Measurements from ENCODE around the gene HTR2A. TPM values are rescaled to one million over a fixed set of nuclear protein-coding genes. Genes with fewer than 3 reads are reported as not detected.

HTR2A gene
- total RNA-seq, 1 donor from 2014 or later: 0.19 TPM

DNA sequence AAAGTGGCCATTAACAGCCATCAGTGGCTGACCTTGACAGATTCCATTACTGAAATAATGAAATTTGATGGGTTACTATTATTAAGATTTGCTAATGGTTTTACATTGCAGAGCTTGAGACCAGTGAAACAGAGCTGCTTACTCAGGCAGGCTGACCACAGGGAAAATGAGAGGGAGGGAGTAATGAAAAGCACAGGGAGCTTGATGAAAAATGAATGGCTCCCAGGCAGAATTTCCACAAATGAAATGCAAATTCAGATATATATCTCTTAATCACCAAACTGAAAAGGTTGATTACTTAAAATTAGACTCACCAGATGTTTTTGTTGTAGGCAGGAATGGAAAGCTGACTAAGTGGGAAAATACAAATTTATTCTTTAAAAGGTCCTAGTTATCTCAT is 36.1 kb downstream of the HTR2A start:
- no peak for DNase-seq (ENCODE audit: low spot score)
- Histone ChIP-seq H3K4me3 (no peak overlapping the region), H3K9ac (no peak overlapping the region), H3K9me3 (ENCODE audit: low read depth) (no peaks in the 10 kb centered on the region), H2AFZ (replicated peaks) (no peak overlapping the region), H3K27me3 (no peaks in the 10 kb centered on the region), H3K27ac (no peak overlapping the region), H3F3A (ENCODE audit: low read depth) (no peaks in the 10 kb centered on the region), H3K79me2 (ENCODE audit: low read depth) (no peaks in the 10 kb centered on the region), H4K20me1 (ENCODE audit: low read depth) (no peaks in the 10 kb centered on the region), H3K4me1 (no peaks in the 10 kb centered on the region), H3K36me3 (no peaks in the 10 kb centered on the region), H3K4me2 (no peak overlapping the region)
- H3K9me3 Mint-ChIP-seq: no peaks in the 10 kb centered on the region
- no peaks in the 10 kb centered on the region for H3K36me3 Mint-ChIP-seq
- no peak overlapping the region for H3K27ac Mint-ChIP-seq
- no peak overlapping the region for H3K4me3 Mint-ChIP-seq
- no peaks in the 10 kb centered on the region for H3K4me1 Mint-ChIP-seq
- peaks cover 8% of the 10 kb centered on the region for H3K27me3 Mint-ChIP-seq (ENCODE audit: insufficient read depth, low read depth)
- TF ChIP-seq EZH2 (IDR thresholded peaks at IDR 0.05) (no peak), EZH2phosphoT487 (IDR thresholded peaks at IDR 0.05) (no peak)
- TF ChIP-seq, protein P1, sequence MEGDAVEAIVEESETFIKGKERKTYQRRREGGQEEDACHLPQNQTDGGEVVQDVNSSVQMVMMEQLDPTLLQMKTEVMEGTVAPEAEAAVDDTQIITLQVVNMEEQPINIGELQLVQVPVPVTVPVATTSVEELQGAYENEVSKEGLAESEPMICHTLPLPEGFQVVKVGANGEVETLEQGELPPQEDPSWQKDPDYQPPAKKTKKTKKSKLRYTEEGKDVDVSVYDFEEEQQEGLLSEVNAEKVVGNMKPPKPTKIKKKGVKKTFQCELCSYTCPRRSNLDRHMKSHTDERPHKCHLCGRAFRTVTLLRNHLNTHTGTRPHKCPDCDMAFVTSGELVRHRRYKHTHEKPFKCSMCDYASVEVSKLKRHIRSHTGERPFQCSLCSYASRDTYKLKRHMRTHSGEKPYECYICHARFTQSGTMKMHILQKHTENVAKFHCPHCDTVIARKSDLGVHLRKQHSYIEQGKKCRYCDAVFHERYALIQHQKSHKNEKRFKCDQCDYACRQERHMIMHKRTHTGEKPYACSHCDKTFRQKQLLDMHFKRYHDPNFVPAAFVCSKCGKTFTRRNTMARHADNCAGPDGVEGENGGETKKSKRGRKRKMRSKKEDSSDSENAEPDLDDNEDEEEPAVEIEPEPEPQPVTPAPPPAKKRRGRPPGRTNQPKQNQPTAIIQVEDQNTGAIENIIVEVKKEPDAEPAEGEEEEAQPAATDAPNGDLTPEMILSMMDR (IDR thresholded peaks at IDR 0.05): no peak

DNA sequence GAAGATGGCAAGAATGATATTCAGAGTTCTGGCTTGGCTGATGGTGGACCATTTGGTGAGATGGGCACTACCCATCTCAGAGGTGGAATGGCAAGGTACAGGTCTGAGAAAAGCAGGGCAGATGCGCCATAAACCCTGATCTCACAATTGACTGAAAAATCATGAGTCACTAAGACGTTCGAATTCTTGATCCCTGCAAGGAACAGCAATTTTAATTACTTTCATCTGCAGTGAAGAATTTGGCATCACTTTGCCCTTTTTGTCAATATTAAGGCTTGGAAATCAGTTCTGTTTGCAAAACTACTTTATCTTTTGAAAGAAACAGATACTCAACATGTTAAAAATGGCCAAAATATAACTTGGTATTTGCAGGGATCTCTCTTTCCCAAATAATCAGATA is 38.1 kb downstream of the HTR2A start:
- Histone ChIP-seq H3K27me3 (no peaks in the 10 kb centered on the region), H3K9ac (no peak overlapping the region), H3K9me3 (ENCODE audit: low read depth) (no peaks in the 10 kb centered on the region), H3K79me2 (ENCODE audit: low read depth) (no peaks in the 10 kb centered on the region), H2AFZ (replicated peaks) (no peak overlapping the region), H3K4me3 (no peak overlapping the region), H3K36me3 (no peaks in the 10 kb centered on the region), H3F3A (ENCODE audit: low read depth) (no peaks in the 10 kb centered on the region), H3K4me2 (no peak overlapping the region), H4K20me1 (ENCODE audit: low read depth) (no peaks in the 10 kb centered on the region), H3K4me1 (no peaks in the 10 kb centered on the region), H3K27ac (no peak overlapping the region)
- Mint-ChIP-seq H3K36me3 (no peaks in the 10 kb centered on the region), H3K4me1 (no peaks in the 10 kb centered on the region), H3K9me3 (no peaks in the 10 kb centered on the region), H3K27ac (no peak overlapping the region), H3K4me3 (no peak overlapping the region), H3K27me3 (ENCODE audit: insufficient read depth, low read depth) (peaks cover 8% of the 10 kb centered on the region)
- TF ChIP-seq EZH2 (IDR thresholded peaks at IDR 0.05) (no peak), EZH2phosphoT487 (IDR thresholded peaks at IDR 0.05) (no peak)
- TF ChIP-seq, protein P1 (IDR thresholded peaks at IDR 0.05): no peak
- DNase-seq (ENCODE audit: low spot score): no peak

DNA sequence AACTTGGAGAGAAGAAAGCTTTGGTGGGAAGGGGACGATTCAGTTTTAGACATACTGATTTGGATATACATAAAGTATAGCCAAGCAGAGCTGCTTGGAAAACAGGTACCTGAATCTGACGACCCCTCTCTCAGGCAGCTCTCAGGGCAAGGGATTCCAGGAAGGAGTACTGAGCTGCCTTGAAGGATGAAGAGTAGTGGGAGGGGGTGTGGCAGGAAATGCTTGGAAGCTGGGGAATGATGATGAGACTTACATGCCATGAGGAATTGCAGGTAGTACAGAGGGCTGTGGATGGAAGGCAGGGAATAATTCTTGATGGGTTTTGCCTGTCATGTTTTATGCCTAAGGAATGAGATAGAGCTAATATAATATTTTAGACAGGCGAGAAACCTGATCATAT is 38.7 kb downstream of the HTR2A start:
- no peak overlapping the region for H3K4me2 ChIP-seq
- H3K79me2 ChIP-seq (ENCODE audit: low read depth): no peaks in the 10 kb centered on the region
- no peaks in the 10 kb centered on the region for H4K20me1 ChIP-seq (ENCODE audit: low read depth)
- H3F3A ChIP-seq (ENCODE audit: low read depth): no peaks in the 10 kb centered on the region
- H3K36me3 ChIP-seq: no peaks in the 10 kb centered on the region
- no peak overlapping the region for H2AFZ ChIP-seq (replicated peaks)
- no peak overlapping the region for H3K4me3 ChIP-seq
- TF ChIP-seq, protein P1 (IDR thresholded peaks at IDR 0.05): no peak
- TF ChIP-seq EZH2phosphoT487 (IDR thresholded peaks at IDR 0.05) (no peak), EZH2 (IDR thresholded peaks at IDR 0.05) (no peak)
- no peaks in the 10 kb centered on the region for H3K4me1 Mint-ChIP-seq
- no peaks in the 10 kb centered on the region for H3K27me3 ChIP-seq
- H3K9ac ChIP-seq: no peak overlapping the region
- peaks cover 7% of the 10 kb centered on the region for H3K27me3 Mint-ChIP-seq (ENCODE audit: insufficient read depth, low read depth)
- no peaks in the 10 kb centered on the region for H3K4me1 ChIP-seq
- no peak overlapping the region for H3K27ac ChIP-seq
- no peak overlapping the region for H3K4me3 Mint-ChIP-seq
- H3K9me3 Mint-ChIP-seq: no peaks in the 10 kb centered on the region
- H3K27ac Mint-ChIP-seq: no peak overlapping the region
- DNase-seq (ENCODE audit: low spot score): no peak
- no peaks in the 10 kb centered on the region for H3K36me3 Mint-ChIP-seq
- H3K9me3 ChIP-seq (ENCODE audit: low read depth): no peaks in the 10 kb centered on the region

All from neural progenitor cell (in vitro differentiated cells).